CD4-positive, alpha-beta T cell treated with Interleukin-4 for 1 hour (primary cell): Measurements from ENCODE around the gene TCF21.
"Not testable (repeated sequence)": the region's sequence is repeated elsewhere in the genome, so short reads cannot be mapped to it uniquely, and the experiment has no call there.

Source experiments
- DNase-seq, 2 donors: peaks; one replicate each; pipeline ENCODE4 v3.0.0-alpha.2; 2020 to 2022

TCF21 gene

GRCh38 chr6:133888929-133889556 is at the start of gene TCF21:
Gene TCF21 (plus strand): TSS chr6:133889113. CDS start chr6:133889398, 285 bp downstream.
- no peak for DNase-seq

- DNase-seq: no peak
These were observed 47.7 kb upstream of the TCF21 start for GRCh38 chr6:133841176-133841575.

- no peak for DNase-seq
These were observed 45.8 kb upstream of the TCF21 start for GRCh38 chr6:133843098-133843497.

GRCh38 chr6:133844709-133845108 is 44.2 kb upstream of the TCF21 start:
- no peak for DNase-seq

- no peak for DNase-seq
These were observed 34.9 kb upstream of the TCF21 start for GRCh38 chr6:133854041-133854363.

GRCh38 chr6:133854364-133855275 is 34.3 kb upstream of the TCF21 start:
- no peak for DNase-seq

GRCh38 chr6:133855276-133855990 is 33.5 kb upstream of the TCF21 start:
- DNase-seq: no peak

- no peak for DNase-seq
These were observed 32.9 kb upstream of the TCF21 start for GRCh38 chr6:133855991-133856370.

- DNase-seq: no peak
These were observed 32.0 kb upstream of the TCF21 start for GRCh38 chr6:133856911-133857310.

- no peak for DNase-seq
These were observed 31.2 kb upstream of the TCF21 start for GRCh38 chr6:133857696-133858095.

GRCh38 chr6:133861337-133861736 is 27.6 kb upstream of the TCF21 start:
- not testable (repeated sequence) for DNase-seq

GRCh38 chr6:133863228-133863627 is 25.7 kb upstream of the TCF21 start:
- no peak for DNase-seq

- no peak for DNase-seq
These were observed 23.2 kb upstream of the TCF21 start for GRCh38 chr6:133865680-133866079.

- DNase-seq: no peak
These were observed 17.8 kb upstream of the TCF21 start for GRCh38 chr6:133871131-133871530.

- no peak for DNase-seq
These were observed 15.4 kb upstream of the TCF21 start for GRCh38 chr6:133873538-133873937.

- DNase-seq: no peak
These were observed 11.8 kb upstream of the TCF21 start for GRCh38 chr6:133877116-133877515.

GRCh38 chr6:133880006-133880405 is 8.9 kb upstream of the TCF21 start:
- DNase-seq: no peak

- no peak for DNase-seq
These were observed 8.0 kb upstream of the TCF21 start for GRCh38 chr6:133880896-133881295.

- DNase-seq: no peak
These were observed 2.7 kb upstream of the TCF21 start for GRCh38 chr6:133886104-133886775.

GRCh38 chr6:133887156-133887879 is 1.6 kb upstream of the TCF21 start:
- DNase-seq: no peak

- no peak for DNase-seq
These were observed 1.1 kb upstream of the TCF21 start for GRCh38 chr6:133887880-133888230.

- DNase-seq: no peak
These were observed 867 bp downstream of the TCF21 start for GRCh38 chr6:133889557-133890403.
